GM12873 (cell line): Measurements from ENCODE around the gene URI1.

ENCODE experiments used
- CTCF ChIP-seq: IDR thresholded peaks from 2 replicates; pipeline ENCODE4 v1.5.1; 2012; ENCODE audit warnings: low read depth, mild to moderate bottlenecking, moderate library complexity, low read length, control low read depth; ENCODE audit not compliant: insufficient read depth; ENCODE audit errors: missing control alignments

Gene URI1

GRCh38 chr19:29917911-29918310, 24.1 kb upstream of the URI1 start:
- no peak for TF ChIP-seq CTCF

GRCh38 chr19:29918891-29919290, 23.1 kb upstream of the URI1 start:
- no peak for TF ChIP-seq CTCF

- no peak for TF ChIP-seq CTCF
Measured at GRCh38 chr19:29922972-29923371, 19.1 kb upstream of the URI1 start.

GRCh38 chr19:29923653-29924052, 18.4 kb upstream of the URI1 start:
- no peak for TF ChIP-seq CTCF

GRCh38 chr19:29926031-29926430, 16.0 kb upstream of the URI1 start:
- no peak for TF ChIP-seq CTCF

- no peak for TF ChIP-seq CTCF
Measured at GRCh38 chr19:29926801-29927200, 15.2 kb upstream of the URI1 start.

- no peak for TF ChIP-seq CTCF
Measured at GRCh38 chr19:29927944-29928625, 14.0 kb upstream of the URI1 start.
